GM12878 (cell line): ENCODE measurements around the gene NFATC3. TPM values are rescaled to one million over a fixed set of nuclear protein-coding genes. Genes with fewer than 3 reads are reported as not detected.

ENCODE experiments used
- ATAC-seq: fragments of 200-7000 bp; cut with Tn5 transposase; 3 replicates; pipeline ENCODE4 v1.9.1; 2020; ENCODE audit warnings: mild to moderate bottlenecking, moderate library complexity
- BruUV-seq: library from RNA; stranded (reverse); fragments of 400-500 nt; replicated peaks from 2 replicates; lab custom pipeline; 2021; lab: Mats Ljungman, UMichigan
- CTCF ChIA-PET: fragments of 300-600 bp; sonication (Branson Sonifier 250); formaldehyde crosslinking; extraction: SDS; loops from one replicate; lab custom pipeline; 2021; ENCODE audit warnings: inconsistent platforms; lab: Yijun Ruan, JAX
- POLR2A ChIA-PET: fragments of 350-600 bp; formaldehyde crosslinking; extraction: SDS; loops from one replicate; lab custom pipeline; 2021; ENCODE audit warnings: inconsistent platforms; lab: Charles Lee
- RAD21 ChIA-PET: fragments of 300-600 bp; sonication (Branson Sonifier 250); formaldehyde crosslinking; loops from one replicate; lab custom pipeline; 2023; ENCODE audit warnings: antibody characterized with exemption; ENCODE audit not compliant: unreplicated experiment; lab: Charles Lee
- SMC1A ChIA-PET: fragments of 300-600 bp; sonication (Branson Sonifier 250); formaldehyde crosslinking; loops from one replicate; lab custom pipeline; 2023; ENCODE audit not compliant: unreplicated experiment, uncharacterized antibody; lab: Charles Lee
- DNase-seq: peaks from one replicate; pipeline ENCODE4 v3.0.0-alpha.2; 2011; ENCODE audit warnings: low read depth, low spot score
- FAIRE-seq: peaks from 3 replicates; lab custom pipeline; 2011; peaks lifted over from hg19 to GRCh38; lab: Jason Lieb, UNC
- H2AFZ ChIP-seq: 2 replicates; pipeline ENCODE4 v1.6.0; 2011; ENCODE audit warnings: low read depth, low read length, control low read depth; ENCODE audit not compliant: control insufficient read depth
- H3K27ac ChIP-seq: 2 replicates; pipeline ENCODE4 v1.5.1; 2011; ENCODE audit warnings: control low read depth; ENCODE audit not compliant: control insufficient read depth, insufficient read depth
- H3K27me3 ChIP-seq, 2 experiments: replicated peaks in 1 of 2; 2 replicates each; pipeline versions ENCODE4 v1.6.0 to v1.6.1; 2011; ENCODE audit warnings: low read length in 1 of 2; ENCODE audit not compliant: control insufficient read depth in 2 of 2, insufficient read depth in 2 of 2
- H3K36me3 ChIP-seq, 2 experiments: 2 replicates each; pipeline ENCODE4 v1.5.1; 2011; ENCODE audit warnings: low read length in 1 of 2; ENCODE audit not compliant: control insufficient read depth in 2 of 2, insufficient read depth in 2 of 2
- H3K4me1 ChIP-seq: 2 replicates; pipeline ENCODE4 v1.6.1; 2011; ENCODE audit warnings: mild to moderate bottlenecking, low read length, moderate library complexity, mixed read lengths; ENCODE audit not compliant: control insufficient read depth, insufficient read depth
- H3K4me2 ChIP-seq: 2 replicates; pipeline ENCODE4 v1.6.0; 2011; ENCODE audit warnings: control low read depth; ENCODE audit not compliant: control insufficient read depth, insufficient read depth
- H3K4me3 ChIP-seq: fragments of 200-600 bp; sonication (generic); 2 replicates; pipeline ENCODE4 v1.5.1; 2016
- H3K79me2 ChIP-seq: 2 replicates; pipeline ENCODE4 v1.6.0; 2011; ENCODE audit warnings: low read length; ENCODE audit not compliant: control insufficient read depth, insufficient read depth
- H3K9ac ChIP-seq: 2 replicates; pipeline ENCODE4 v1.8.0; 2011; ENCODE audit warnings: low read length, control low read depth, mixed read lengths; ENCODE audit not compliant: control insufficient read depth, insufficient read depth
- H3K9me3 ChIP-seq: replicated peaks from 3 replicates; pipeline ENCODE4 v1.5.1; 2011; ENCODE audit warnings: mild to moderate bottlenecking, low read length; ENCODE audit not compliant: control insufficient read depth, insufficient read depth
- H4K20me1 ChIP-seq: 2 replicates; pipeline ENCODE4 v1.6.0; 2011; ENCODE audit not compliant: control insufficient read depth, insufficient read depth
- ATF7 ChIP-seq: fragments of 450-650 bp; IDR thresholded peaks from 2 replicates; pipeline ENCODE4 v1.6.1; 2016; ENCODE audit warnings: low read depth, mild to moderate bottlenecking
- CEBPB ChIP-seq, 2 experiments: fragments of 150-350 bp in 1 of 2; IDR thresholded peaks; 2 replicates each; pipeline ENCODE4 v1.6.1; 2012 to 2014; ENCODE audit warnings: low read depth in 2 of 2, low read length in 2 of 2, borderline replicate concordance in 1 of 2, inconsistent platforms in 1 of 2
- KDM1A ChIP-seq: fragments of 200-600 bp; sonication (generic); IDR thresholded peaks from 2 replicates; pipeline ENCODE4 v1.6.1; 2016; ENCODE audit warnings: borderline replicate concordance
- MEF2A ChIP-seq: IDR thresholded peaks from 2 replicates; pipeline ENCODE4 v1.6.1; 2011; ENCODE audit warnings: low read depth, mild to moderate bottlenecking, low read length, moderate library complexity; ENCODE audit not compliant: insufficient read depth
- SMAD5 ChIP-seq: IDR thresholded peaks from 2 replicates; pipeline ENCODE4 v1.6.1; 2016; ENCODE audit warnings: antibody characterized with exemption, low read depth
- ZNF384 ChIP-seq: IDR thresholded peaks from 2 replicates; pipeline ENCODE4 v1.6.1; 2012; ENCODE audit warnings: low read depth, mild to moderate bottlenecking, low read length, improper control_type of control experiment, borderline replicate concordance
- WGBS: methylation state at CpG from one replicate; pipeline ENCODE4 v1.1.6; 2016; ENCODE audit warnings: low lambda C conversion rate; ENCODE audit not compliant: insufficient replicate concordance, insufficient coverage; ENCODE audit errors: missing lambda C conversion rate; 5-methylcytosine and 5-hydroxymethylcytosine counted together
- in situ Hi-C: fragments of 300-500 bp; cut with MboI; formaldehyde crosslinking; loops from 9 replicates; pipeline ENCODE4 v1.14.3; 2018; ENCODE audit warnings: mixed read lengths
- intact Hi-C: fragments of 100-400 bp; cut with micrococcal nuclease; formaldehyde crosslinking; loops from one replicate; pipeline ENCODE4 v1.14.2; 2022; ENCODE audit not compliant: unreplicated experiment
- polyA plus RNA-seq, 11 experiments: library from polyadenylated mRNA; depleted of rRNA in 4 of 11; unstranded in 6 of 11; stranded (reverse) in 5 of 11; fragments of >200 nt; fragmentation: Nextera tagmentation in 4 of 11; fragmentation: Illumina TruSeq in 1 of 11; extraction: Ambion mirVana in 4 of 11; extraction: Trizol in 1 of 11; gene quantifications; 1 replicate in 1 of 11; 2 replicates in 10 of 11; pipeline versions ENCODE4 v1.2.1 to v1.2.3, GENCODE V29; 2011 to 2016; ENCODE audit warnings: inconsistent platforms in 2 of 11, missing spikeins in 2 of 11, low read depth in 1 of 11
- total RNA-seq, 4 experiments: library from RNA; depleted of rRNA in 3 of 4; stranded (reverse); fragments of >200 nt in 3 of 4; fragmentation: Illumina TruSeq in 1 of 4; extraction: Trizol in 1 of 4; gene quantifications; 2 replicates each; pipeline versions ENCODE4 v1.2.1 to v1.2.3, GENCODE V29; 2013 to 2021
- TF ChIP-seq, protein P1 (sequence below): IDR thresholded peaks from 2 replicates; pipeline ENCODE4 v1.6.1; 2011; ENCODE audit warnings: borderline replicate concordance, low read depth, mild to moderate bottlenecking, moderate library complexity, mixed read lengths, low read length; ENCODE audit not compliant: insufficient read depth; ENCODE audit errors: extremely low read length
- TF ChIP-seq, protein P2 (sequence below): fragments of 450-650 bp; IDR thresholded peaks from 2 replicates; pipeline ENCODE4 v1.6.1; 2017; ENCODE audit warnings: mild to moderate bottlenecking, low read depth, inconsistent platforms; ENCODE audit not compliant: poor library complexity, severe bottlenecking
- TF ChIP-seq, protein P3 (sequence below): fragments of 450-650 bp; IDR thresholded peaks from 2 replicates; pipeline ENCODE4 v1.6.1; 2014; ENCODE audit warnings: mild to moderate bottlenecking
- TF ChIP-seq, protein P4 (sequence below): fragments of 450-650 bp; IDR thresholded peaks from 2 replicates; pipeline ENCODE4 v1.6.1; 2018; ENCODE audit warnings: mild to moderate bottlenecking, low read depth, moderate library complexity; ENCODE audit not compliant: partially characterized antibody

Gene NFATC3
- total and polyA plus RNA-seq, 10 of the 15 experiments (the other 5 are each of a cell fraction or from before 2014, with no cell fraction given), result 4.2 to 37.6 (median 24.9) TPM

DNA sequence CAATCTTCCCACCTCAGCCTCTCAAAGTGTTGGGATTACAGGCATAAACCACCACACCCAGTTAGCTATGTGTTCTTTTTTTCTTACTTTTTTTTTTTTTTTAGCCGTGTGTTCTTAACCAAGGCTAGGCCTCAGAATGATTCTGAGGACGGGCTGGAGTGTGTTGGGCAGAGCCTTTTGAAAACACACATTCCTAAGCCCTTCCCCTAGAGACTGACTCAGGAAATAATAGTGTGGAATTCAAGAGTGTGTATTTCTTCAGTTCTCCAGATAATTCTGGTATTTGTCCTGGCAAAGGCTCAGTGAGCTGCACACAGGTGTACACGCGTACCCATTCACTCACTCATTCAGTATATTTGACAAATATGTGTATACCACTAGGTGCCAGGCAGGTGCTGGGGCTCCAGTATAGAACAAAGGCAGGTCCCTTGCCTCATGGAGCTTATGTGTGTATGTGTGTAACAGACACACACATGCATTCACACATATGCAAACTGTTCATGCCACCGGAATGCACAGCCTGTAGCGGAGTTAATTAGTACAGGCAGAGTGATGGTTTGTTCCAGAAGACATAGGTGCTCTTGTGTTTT lies 19.4 kb upstream of the NFATC3 start (continued):
- TF ChIP-seq MEF2A, result no peak

DNA sequence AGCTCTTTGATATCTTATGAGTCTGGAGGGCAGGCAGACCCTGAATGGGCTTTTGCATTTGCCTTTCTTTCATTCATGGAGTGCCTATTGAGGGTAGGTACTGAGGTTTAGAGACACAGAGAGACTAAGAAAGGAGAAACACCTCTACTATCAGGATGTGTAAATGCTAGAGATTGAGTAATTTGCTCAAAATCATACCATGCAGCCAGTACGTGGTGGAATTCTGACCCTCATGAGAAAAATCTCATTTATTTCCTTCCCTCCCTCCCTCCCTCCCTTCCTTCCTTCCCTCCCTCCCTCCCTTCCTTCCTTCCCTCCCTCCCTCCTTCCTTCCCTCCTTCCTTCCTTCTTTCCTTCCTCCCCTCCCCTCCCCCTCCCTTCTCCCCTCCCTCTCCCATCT lies 18.4 kb upstream of the NFATC3 start:
- in situ Hi-C loops, result no loop called here
- no peak for DNase-seq
- no peak overlapping the region for H3K9ac ChIP-seq
- no peak overlapping the region for H2AFZ ChIP-seq
- H3K36me3 ChIP-seq, result peaks cover 20 to 26% of the 10 kb centered on the region in 2 experiments; a peak in 3 of 4 replicates
- no TSS peak for BruUV-seq
- no peak for ATAC-seq
- no peaks in the 10 kb centered on the region for H3K9me3 ChIP-seq
- H3K79me2 ChIP-seq, result no peaks in the 10 kb centered on the region
- no peak for FAIRE-seq
- ChIA-PET SMC1A (interaction anchor here (0.8 kb wide), 1 partner anchor 17 kb away, joined by 3 read pairs; no protein-coding TSS in a partner anchor), CTCF (interaction anchor here (0.6 to 3.2 kb wide), 3 partner anchors 27 to 56 kb away, joined by 3 to 18 read pairs (median 3); no protein-coding TSS in a partner anchor)
- H3K4me1 ChIP-seq, result peaks cover 18% of the 10 kb centered on the region
- no peak overlapping the region for H3K27ac ChIP-seq
- H4K20me1 ChIP-seq, result no peaks in the 10 kb centered on the region
- intact Hi-C loops, result no loop called here
- WGBS, result 81% methylated on average over 1 of the region's 1 CpG
- no peak overlapping the region for H3K4me3 ChIP-seq
- TF ChIP-seq, protein P1, sequence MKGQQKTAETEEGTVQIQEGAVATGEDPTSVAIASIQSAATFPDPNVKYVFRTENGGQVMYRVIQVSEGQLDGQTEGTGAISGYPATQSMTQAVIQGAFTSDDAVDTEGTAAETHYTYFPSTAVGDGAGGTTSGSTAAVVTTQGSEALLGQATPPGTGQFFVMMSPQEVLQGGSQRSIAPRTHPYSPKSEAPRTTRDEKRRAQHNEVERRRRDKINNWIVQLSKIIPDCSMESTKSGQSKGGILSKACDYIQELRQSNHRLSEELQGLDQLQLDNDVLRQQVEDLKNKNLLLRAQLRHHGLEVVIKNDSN, result no peak
- TF ChIP-seq ZNF384 (no peak), SMAD5 (no peak), KDM1A (no peak), CEBPB (IDR thresholded peaks at IDR 0.05; ENCODE audit: borderline replicate concordance in 1 of 2, low read depth in 2 of 2, low read length in 2 of 2) (no peak), ATF7 (no peak)
- TF ChIP-seq, protein P2, sequence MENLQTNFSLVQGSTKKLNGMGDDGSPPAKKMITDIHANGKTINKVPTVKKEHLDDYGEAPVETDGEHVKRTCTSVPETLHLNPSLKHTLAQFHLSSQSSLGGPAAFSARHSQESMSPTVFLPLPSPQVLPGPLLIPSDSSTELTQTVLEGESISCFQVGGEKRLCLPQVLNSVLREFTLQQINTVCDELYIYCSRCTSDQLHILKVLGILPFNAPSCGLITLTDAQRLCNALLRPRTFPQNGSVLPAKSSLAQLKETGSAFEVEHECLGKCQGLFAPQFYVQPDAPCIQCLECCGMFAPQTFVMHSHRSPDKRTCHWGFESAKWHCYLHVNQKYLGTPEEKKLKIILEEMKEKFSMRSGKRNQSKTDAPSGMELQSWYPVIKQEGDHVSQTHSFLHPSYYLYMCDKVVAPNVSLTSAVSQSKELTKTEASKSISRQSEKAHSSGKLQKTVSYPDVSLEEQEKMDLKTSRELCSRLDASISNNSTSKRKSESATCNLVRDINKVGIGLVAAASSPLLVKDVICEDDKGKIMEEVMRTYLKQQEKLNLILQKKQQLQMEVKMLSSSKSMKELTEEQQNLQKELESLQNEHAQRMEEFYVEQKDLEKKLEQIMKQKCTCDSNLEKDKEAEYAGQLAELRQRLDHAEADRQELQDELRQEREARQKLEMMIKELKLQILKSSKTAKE, result no peak
- TF ChIP-seq, protein P3, sequence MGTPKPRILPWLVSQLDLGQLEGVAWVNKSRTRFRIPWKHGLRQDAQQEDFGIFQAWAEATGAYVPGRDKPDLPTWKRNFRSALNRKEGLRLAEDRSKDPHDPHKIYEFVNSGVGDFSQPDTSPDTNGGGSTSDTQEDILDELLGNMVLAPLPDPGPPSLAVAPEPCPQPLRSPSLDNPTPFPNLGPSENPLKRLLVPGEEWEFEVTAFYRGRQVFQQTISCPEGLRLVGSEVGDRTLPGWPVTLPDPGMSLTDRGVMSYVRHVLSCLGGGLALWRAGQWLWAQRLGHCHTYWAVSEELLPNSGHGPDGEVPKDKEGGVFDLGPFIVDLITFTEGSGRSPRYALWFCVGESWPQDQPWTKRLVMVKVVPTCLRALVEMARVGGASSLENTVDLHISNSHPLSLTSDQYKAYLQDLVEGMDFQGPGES, result no peak
- TF ChIP-seq, protein P4, sequence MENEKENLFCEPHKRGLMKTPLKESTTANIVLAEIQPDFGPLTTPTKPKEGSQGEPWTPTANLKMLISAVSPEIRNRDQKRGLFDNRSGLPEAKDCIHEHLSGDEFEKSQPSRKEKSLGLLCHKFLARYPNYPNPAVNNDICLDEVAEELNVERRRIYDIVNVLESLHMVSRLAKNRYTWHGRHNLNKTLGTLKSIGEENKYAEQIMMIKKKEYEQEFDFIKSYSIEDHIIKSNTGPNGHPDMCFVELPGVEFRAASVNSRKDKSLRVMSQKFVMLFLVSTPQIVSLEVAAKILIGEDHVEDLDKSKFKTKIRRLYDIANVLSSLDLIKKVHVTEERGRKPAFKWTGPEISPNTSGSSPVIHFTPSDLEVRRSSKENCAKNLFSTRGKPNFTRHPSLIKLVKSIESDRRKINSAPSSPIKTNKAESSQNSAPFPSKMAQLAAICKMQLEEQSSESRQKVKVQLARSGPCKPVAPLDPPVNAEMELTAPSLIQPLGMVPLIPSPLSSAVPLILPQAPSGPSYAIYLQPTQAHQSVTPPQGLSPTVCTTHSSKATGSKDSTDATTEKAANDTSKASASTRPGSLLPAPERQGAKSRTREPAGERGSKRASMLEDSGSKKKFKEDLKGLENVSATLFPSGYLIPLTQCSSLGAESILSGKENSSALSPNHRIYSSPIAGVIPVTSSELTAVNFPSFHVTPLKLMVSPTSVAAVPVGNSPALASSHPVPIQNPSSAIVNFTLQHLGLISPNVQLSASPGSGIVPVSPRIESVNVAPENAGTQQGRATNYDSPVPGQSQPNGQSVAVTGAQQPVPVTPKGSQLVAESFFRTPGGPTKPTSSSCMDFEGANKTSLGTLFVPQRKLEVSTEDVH, result no peak
- TF ChIP-seq, all 136 proteins: peak for 0
- H3K4me2 ChIP-seq, result no peak overlapping the region
- ChIA-PET RAD21 (interaction anchor here (1.1 to 1.6 kb wide), 2 partner anchors 18 to 29 kb away, joined by 4 to 5 read pairs; partner anchors contain the start of gene NFATC3), POLR2A (no interaction called here)
- H3K27me3 ChIP-seq, result no peaks in the 10 kb centered on the region
